ENCODE results near the gene FUCA1. TPM values are rescaled to one million over a fixed set of nuclear protein-coding genes. Genes with fewer than 3 reads are reported as not detected.
"Not testable (repeated sequence)": the region's sequence is repeated elsewhere in the genome, so short reads cannot be mapped to it uniquely, and the experiment has no call there.

Gene FUCA1
- total RNA-seq, 1 donor from 2014 or later: 20.5 TPM

DNA sequence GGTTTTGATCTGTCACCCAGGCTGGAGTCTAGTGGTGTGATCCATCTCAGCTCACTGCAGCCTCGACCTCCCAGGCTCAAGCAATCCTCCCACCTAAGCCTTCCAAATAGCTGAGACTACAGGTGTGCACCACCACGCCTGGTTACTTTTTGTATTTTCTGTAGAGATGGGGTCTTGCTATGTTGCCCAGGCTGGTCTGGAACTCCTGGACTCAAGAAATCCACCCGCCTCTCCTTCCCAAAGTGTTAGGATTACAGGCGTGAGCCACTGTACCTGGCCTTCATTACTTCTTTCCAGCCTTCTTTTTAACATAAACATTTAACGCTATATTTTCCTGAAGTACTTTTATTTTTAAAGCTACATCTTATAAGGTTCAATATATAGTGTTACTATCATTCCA is 24.4 kb downstream of the FUCA1 start:
- no peak for DNase-seq (ENCODE audit: extremely low read depth, low read depth, low spot score)

DNA sequence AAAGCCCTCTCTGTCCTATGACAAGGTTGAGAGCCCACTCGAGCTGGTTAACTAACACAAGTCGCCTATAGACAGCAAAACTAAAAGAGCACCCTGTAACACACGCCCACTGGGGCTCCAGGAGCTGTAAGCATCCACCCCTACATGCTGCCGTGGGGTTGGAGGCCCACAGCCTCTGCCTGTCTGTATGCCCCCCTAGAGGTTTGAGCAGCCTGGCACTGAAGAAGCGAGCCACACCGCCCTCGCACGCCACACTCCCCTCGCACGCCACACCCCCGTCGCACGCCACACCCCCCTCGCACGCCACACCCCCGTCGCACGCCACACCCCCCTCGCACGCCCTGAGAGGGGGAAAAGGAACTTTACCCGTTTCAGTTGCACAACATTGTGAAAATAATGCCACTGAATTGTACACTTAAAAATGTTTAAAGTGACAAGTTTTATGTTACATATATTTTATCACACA is 29.7 kb downstream of the FUCA1 start:
- no peak for DNase-seq (ENCODE audit: extremely low read depth, low read depth, low spot score)

DNA sequence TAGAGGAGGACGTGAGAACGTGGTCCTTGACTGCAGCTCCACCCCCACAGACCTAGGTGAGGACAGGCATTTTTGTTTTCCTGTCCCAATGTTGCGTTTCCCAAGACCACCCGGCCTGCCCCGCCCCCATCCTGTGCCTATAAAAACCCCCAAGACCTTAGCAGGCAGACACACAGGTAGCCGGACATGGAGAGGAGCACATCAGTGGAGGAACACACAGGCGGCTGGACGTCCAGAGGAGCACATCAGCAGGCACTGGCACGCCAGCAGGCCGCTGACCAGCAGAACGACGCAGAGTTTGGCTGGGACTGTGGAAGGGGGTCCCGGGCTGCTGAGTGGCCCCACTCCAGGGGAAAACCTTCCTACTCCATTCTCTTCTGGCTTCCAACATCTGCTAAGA is 30.2 kb downstream of the FUCA1 start:
- no peak for DNase-seq (ENCODE audit: extremely low read depth, low read depth, low spot score)

DNA sequence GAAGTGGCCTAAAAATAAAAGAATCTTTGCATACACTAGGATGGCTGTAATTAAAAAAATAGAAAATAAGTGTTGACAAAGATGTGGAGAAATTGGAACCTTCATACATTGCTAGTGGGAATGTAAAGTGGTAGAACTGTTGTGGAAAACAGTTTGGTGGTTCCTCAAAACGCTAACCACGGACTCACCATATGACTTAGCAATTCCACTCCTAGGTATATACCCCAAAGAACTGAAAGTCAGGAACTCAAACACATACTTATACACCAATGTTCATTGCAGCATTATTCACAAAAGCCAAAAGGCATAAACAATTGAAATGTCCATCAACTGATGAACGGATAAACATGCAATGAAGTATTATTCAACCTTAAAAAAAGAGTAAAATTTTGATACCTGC is 32.1 kb downstream of the FUCA1 start:
- DNase-seq (ENCODE audit: extremely low read depth, low read depth, low spot score): no peak

DNA sequence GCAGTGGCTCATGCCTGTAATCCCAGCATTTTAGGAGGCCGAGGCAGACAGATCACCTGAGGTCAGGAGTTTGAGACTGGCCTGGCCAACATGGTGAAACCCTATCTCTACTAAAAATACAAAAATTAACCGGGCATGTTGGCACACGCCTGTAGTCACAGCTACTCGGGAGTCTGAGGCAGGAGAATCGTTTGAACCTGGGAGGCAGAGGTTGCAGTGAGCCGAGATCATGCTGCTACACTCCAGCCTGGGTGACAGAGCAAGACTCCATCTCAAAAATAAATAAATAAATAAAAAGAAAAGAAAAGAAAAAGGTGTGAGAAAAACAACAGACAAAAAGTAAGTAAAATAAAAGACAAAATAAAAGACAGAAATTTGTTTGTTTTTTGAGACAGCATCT is 33.9 kb downstream of the FUCA1 start:
- not testable (repeated sequence) for DNase-seq (ENCODE audit: extremely low read depth, low read depth, low spot score)

DNA sequence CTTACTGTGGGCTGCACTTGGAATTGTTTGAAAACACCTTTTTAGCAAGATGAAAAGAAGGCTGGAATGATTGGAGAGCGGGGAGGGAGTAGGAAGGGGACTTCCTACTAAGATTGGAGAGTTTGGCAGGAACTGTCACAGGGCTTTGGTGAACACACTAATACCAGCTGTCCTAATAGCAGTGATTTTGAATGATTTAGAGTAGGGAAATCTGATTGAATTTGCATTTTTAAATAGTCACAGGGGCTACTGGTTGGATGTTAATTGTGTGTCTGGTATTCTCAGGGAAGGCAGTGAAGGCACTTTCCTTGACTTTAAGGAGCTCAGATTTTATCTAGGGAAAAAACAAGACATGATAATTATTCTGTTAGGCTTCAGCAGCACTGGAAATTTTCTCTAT is 40.4 kb downstream of the FUCA1 start:
- no peak for DNase-seq (ENCODE audit: extremely low read depth, low read depth, low spot score)

DNA sequence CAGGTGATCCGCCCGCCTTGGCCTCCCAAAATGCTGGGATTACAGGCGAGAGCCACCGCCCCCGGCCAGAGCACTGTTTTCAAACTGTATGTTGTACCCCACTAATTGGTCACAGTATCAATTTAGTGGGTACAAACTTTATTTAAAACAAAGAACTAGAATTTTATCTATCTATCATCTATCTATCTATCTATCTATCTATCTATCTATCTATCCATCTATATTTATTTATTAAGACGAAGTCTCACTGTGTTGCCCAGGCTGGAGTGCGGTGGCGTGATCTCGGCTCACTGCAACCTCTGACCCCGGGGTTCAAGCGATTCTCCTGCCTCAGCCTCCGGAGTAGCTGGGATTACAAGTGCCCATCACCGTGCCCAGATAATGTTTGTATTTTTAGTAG is 41.5 kb downstream of the FUCA1 start:
- DNase-seq (ENCODE audit: extremely low read depth, low read depth, low spot score): not testable (repeated sequence)

DNA sequence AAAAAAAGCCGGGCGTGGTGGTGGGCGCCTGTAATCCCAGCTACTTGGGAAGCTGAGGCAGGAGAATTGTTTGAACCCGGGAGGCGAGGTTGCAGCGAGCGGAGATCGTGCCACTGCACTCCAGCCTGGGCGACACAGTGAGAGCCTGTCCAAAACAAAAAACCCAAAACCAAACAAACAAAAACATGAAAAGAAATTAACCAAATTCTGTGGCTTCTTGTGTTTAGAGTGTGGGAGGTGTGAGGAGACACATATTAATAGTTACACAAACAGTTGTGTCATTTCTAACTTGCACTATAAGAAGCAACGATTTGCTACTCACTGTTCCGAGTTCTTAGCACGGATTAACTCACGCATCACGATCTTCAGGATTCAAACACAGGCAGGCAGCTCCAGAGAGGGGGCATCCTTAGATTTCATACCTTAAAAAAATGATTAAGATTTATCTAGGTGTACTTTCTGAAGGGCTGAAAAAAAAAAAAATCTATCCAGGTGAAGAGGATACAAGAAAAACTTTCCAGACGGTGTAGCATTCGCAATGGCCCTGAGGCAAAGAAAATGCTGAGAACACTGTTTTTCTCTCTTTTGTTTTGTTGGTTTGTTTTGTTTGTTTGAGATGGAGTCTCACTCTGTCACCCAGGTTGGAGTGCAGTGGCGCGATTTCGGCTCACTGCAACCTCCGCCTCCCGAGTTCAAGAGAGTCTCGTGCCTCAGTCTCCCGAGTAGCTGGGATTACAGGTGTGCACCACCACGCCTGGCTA is 42.1 kb downstream of the FUCA1 start:
- no peak for DNase-seq (ENCODE audit: extremely low read depth, low read depth, low spot score)

DNA sequence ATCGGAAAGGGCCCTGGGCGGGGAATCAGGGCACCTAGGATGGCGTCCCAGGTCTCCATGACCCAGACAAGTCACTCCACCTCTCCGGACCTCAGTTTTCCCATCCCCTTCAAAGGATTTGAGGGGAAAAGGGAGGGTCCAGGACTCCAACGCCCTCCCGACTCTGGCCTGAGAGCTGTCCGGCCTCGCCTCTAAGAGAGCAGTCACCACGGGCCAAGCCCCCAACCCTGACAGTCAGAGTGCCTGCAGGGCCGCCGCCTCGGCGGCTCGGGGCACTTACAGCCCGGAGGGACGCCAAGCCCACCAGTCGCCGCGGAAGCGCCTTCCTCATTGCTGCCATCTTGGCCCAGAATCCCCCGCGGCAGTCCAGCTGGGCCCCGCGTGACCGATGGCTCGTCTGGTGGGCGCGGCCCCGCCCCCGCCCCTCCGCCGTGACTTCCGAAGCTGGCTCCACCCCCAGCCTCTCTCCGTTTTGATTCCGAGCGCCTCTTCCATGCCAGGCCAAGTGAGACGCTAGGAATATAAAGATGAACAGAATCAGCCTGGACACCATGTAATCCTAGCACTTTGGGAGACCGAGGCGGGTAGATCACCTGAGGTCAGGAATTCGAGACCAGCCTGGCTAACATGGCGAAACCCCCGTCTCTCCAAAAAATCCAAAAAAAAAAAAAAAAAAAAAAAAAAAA is 42.9 kb downstream of the FUCA1 start, which contains the start of gene HMGCL:
HMGCL (minus strand) TSS at position 354 of the 686 bp plus-strand sequence; CDS start at position 340, 14 bp downstream.
- DNase-seq (ENCODE audit: extremely low read depth, low read depth, low spot score): no peak

DNA sequence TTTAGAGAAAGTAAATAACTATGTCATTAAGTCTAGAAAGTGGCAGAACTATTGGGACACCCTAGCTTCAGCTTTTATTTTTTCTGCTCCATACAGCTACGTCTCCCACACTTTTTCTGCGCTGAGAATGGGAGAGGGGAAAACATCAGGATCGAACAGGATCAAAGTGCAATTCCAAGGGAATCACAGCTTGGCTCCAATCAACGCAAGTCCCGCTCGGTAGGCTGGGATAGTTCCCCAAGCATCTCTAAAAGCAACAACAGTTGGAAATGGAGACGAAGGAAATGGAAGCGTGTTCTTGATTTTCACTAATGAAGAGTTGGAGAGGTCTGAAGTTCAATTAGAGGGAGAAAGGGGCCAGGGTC is 43.4 kb downstream of the FUCA1 start:
- DNase-seq (ENCODE audit: extremely low read depth, low read depth, low spot score): no peak

DNA sequence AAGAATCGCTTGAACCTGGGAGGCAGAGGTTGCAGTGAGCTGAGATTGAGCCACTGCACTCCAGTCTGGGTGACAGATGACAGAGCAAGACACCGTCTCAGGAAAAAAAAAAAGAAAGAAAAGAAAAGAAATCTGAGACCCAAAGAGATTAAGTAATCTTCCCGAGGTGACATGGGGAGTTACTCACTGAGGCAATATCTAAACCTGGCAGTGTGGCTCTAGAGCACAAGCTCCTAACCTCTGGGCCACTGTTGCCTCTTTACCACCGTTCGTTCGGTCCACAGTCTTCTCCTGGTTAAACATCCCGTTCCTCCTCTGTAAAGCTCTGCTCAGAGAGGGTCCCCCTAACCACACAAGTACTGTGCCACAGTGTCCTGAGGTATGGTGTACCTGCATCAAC is 44.3 kb downstream of the FUCA1 start:
- no peak for DNase-seq (ENCODE audit: extremely low read depth, low read depth, low spot score)

DNA sequence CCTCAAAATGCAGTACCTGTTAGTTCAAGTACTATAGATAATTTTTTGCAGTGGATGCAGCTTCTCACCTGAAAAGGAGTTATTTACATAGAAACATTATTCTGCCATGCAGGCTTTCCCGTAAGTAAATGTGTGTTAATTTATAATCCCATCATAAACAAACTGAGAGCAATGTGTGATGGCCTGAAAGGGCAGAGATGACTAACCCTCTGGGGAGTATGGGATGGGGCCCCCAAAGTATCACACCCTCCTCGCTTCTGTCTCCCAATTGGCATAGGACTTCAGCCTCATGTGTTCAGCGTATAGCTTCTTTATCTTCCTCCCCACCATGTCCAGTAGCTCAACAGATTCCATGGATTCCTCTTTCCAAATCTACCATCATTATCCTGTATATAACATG is 50.5 kb downstream of the FUCA1 start:
- no peak for DNase-seq (ENCODE audit: extremely low read depth, low read depth, low spot score)

DNA sequence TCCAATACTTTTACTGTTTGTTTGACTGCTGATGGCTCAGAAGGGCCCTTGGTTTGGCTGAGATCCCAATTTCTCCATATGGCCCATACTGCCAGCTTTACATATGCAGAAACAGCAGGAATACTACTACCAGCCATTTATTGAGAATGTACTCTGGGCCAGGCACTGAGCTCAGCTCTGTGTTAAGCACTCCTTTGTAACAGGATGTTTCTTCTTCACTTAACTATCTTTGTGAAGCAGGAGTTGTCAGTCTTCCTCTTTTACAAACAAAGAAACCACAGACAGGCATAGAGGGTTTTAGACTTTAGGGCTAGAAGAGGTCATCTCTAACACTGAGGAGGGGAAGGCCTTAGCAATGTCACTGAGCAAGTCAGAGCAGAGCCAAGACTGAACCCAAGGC is 51.2 kb downstream of the FUCA1 start:
- DNase-seq (ENCODE audit: extremely low read depth, low read depth, low spot score): no peak

DNA sequence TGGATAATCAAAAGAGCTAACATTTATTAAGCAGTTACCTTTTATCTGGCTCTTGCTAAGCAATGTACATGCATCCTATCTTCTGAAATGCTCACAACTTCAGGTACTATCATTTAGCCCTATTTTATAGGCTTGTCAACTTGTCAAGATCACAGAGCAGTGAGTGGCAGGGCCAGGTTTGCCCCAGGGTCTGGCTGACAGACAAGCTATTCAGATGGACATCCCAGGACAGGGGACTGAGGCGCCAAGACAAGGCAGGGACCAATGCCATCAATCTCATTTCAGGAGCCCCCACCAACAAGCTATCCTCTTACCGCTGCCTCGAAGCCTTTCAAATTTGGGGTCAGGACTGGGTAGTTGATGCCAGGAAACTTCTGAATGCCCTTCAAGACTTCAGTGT is 51.7 kb downstream of the FUCA1 start:
- DNase-seq (ENCODE audit: extremely low read depth, low read depth, low spot score): no peak

DNA sequence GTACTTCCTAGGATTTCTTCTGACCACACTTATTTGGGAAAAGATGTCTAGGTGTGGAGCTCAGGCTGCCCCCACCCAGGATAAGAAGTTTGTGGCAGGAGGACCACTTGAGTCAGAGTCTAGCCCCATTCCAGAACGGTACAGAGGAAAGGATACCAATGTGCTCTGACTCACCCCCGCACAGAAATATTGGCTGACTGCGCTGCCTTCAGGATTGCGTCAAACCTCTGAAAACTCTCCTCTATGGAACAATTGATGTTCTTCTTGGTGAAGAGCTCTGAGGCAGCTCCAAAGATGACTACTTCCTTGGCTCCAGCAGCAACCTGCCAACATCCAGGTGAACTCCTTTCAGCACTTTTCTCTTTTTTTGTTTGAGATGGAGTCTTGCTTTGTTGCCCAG is 54.1 kb downstream of the FUCA1 start:
- no peak for DNase-seq (ENCODE audit: extremely low read depth, low read depth, low spot score)

DNA sequence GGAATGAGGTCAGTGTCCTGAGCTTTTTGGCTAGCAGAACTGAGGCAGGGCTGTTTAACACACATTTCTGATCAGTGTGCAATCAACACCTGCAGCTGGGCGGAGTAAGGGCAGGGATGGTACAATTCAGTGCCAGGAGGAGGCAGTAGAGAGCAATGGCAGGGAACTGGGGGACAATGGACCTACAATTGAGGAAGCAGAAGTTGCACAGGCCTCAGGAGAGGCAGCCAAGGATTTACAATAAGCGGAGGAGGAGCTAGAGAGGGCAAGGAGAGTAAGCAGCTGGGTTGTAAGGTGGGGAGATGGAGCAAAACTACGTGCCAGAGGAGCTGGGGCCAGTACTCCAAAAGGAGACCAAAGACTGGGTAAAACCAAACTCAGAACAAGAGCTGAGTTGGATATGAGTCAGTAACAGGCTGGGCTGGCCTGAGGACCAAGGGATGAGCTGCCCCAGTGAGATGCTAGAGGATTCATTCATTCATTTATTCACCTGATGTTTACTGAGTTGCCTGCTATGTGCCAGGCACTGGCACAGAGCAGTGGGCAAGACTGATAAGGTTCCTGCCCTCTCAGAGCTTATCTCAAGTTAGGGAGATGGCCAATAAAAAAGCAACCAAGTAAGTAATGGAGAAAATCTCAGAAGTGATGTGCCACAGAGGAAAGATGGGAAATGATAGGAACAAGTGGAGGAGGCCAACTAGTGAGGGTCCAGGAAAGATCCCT is 57.1 kb downstream of the FUCA1 start:
- no peak for DNase-seq (ENCODE audit: extremely low read depth, low read depth, low spot score)

DNA sequence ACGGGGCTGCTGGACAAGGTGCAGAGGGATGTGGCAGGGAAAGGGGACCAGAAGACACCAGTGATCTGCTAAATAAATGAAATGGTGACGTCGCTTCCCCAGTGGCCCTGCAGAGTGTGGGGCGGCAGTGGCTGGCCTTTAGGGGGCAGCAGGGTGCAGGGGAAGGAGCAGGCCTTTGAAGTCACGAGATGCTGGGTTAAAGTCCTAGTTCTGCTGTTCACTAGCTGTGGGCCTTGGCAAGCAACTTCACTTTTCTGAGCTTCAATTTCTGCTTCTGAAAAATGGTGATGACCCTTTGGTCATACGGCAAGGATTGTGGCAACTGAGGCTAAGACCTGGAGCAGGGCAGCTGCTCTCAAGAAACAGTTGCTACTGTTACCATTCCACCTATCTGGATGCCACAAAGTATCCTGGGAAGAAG is 58.3 kb downstream of the FUCA1 start:
- no peak for DNase-seq (ENCODE audit: extremely low read depth, low read depth, low spot score)

DNA sequence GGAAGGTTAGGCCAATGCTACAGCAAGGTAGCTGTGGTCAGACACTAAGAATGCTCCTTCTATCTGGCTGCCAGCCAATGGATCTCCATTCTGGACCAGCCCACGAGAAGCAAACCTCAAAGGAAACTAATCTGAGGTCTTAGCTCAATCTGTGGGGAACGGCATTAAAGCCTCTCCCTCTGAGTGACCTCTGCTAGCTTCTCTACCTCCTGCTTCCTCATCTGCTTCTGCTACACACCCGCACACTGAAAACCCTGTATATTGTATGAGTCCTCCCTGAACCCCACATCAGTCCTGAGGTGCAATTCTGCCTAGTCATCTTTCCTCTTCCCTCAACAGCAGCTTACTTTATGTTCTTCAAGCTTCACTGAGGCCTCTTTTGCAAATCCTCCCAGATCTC is 60.6 kb downstream of the FUCA1 start:
- DNase-seq (ENCODE audit: extremely low read depth, low read depth, low spot score): no peak

DNA sequence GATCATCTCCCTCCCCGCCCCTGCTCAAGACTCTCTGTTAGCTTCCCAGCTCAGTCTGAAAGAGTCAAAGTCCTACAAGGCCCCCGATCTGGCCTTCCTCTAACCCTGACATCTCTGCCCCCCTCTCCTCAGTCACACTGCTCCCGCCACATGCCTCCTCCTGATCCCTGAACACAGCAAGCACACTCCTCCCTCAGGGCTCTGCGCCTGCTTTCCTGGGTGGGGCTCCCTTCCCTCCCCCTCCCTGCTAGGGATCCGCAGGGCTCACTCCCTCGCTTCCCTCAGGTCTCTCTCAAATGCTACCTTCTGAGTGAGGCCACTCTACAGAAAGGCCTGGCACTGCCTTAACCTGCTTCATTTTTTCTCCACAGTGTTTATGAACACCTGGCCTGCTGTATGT is 61.8 kb downstream of the FUCA1 start:
- no peak for DNase-seq (ENCODE audit: extremely low read depth, low read depth, low spot score)

DNA sequence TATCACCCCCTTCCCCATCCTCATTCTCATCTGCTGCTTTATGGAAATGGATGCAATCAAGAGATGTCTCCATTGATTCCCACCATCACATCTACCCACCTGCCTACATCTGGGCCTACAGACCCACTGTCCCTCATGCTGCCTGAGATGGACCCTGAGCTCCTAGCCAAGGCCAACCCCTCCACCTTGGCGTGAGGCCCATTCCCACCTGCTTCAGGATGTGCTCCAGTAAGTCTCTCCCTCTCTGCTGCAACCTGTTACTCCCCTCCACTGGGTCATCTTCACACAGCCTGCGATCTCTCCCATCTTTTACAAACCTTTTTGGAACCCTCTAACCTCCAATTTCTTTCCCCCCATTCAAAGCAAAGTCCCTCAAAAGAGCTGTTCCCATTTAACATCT is 63.1 kb downstream of the FUCA1 start:
- DNase-seq (ENCODE audit: extremely low read depth, low read depth, low spot score): no peak

DNA sequence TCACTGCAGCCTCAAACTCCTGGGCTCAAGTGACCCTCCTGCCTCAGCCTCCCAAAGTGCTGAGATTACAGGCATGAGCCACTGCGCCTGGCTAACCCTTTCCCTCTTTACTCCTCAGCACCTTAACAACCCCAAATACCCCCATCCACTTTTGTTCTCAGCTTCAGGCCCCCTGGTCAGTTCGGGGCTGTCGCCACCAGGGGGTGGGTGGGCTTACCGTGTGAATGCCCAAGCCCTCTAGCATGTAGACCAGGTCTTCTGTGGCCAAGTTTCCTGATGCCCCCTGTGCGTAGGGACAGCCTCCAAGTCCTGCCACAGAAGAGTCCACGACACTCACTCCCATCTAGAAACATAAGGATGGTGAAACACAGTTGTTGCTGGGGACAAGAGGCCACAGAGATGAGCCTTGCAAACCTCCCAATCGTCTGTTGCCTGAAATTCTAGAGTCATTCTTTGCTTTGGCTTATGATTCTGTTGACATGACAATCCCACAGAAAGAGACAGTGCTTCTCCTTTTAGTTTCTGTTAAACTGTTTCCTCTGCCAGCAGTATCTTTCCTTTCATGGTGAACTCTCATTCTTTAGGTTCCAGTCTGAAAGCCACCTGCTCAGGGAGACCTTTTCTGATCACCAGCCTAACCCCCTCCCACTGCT is 63.8 kb downstream of the FUCA1 start:
- DNase-seq (ENCODE audit: extremely low read depth, low read depth, low spot score): no peak
